ENCODE measurements around the gene CASZ1.

Gene CASZ1

GRCh38 chr1:10778640-10779039, 17.8 kb downstream of the CASZ1 start:
- Histone ChIP-seq H3K9me3 (ENCODE audit: control insufficient read depth in 1 of 2, low read length in 2 of 2) (no peaks in the 10 kb centered on the region), H3K27ac (ENCODE audit: low read length) (peak overlapping the region; percentile 89), H3K4me3 (ENCODE audit: low read depth in 1 of 2, low read length in 2 of 2) (no peak overlapping the region), H3K36me3 (ENCODE audit: control insufficient read depth in 1 of 2, insufficient read depth in 2 of 2, low read length in 2 of 2) (no peaks in the 10 kb centered on the region), H3K27me3 (ENCODE audit: low read depth, low read length) (no peaks in the 10 kb centered on the region), H3K4me1 (ENCODE audit: control insufficient read depth in 1 of 2, insufficient read depth in 2 of 2, low read length in 2 of 2) (peaks cover 2 to 9% of the 10 kb centered on the region in 2 donors)

GRCh38 chr1:10777749-10778574, 18.5 kb downstream of the CASZ1 start:
- peaks cover 2 to 9% of the 10 kb centered on the region in 2 donors for H3K4me1 ChIP-seq (ENCODE audit: control insufficient read depth in 1 of 2, insufficient read depth in 2 of 2, low read length in 2 of 2)
- peak overlapping the region; percentile 89 for H3K27ac ChIP-seq (ENCODE audit: low read length)
- no peak overlapping the region for H3K4me3 ChIP-seq (ENCODE audit: low read depth in 1 of 2, low read length in 2 of 2)
- no peaks in the 10 kb centered on the region for H3K9me3 ChIP-seq (ENCODE audit: control insufficient read depth in 1 of 2, low read length in 2 of 2)
- H3K27me3 ChIP-seq (ENCODE audit: low read depth, low read length), result no peaks in the 10 kb centered on the region
- no peaks in the 10 kb centered on the region for H3K36me3 ChIP-seq (ENCODE audit: control insufficient read depth in 1 of 2, insufficient read depth in 2 of 2, low read length in 2 of 2)

GRCh38 chr1:10776190-10776905, 20.1 kb downstream of the CASZ1 start:
- Histone ChIP-seq H3K4me3 (ENCODE audit: low read depth in 1 of 2, low read length in 2 of 2) (no peak overlapping the region), H3K36me3 (ENCODE audit: control insufficient read depth in 1 of 2, insufficient read depth in 2 of 2, low read length in 2 of 2) (no peaks in the 10 kb centered on the region), H3K27ac (ENCODE audit: low read length) (no peak overlapping the region), H3K9me3 (ENCODE audit: control insufficient read depth in 1 of 2, low read length in 2 of 2) (no peaks in the 10 kb centered on the region), H3K27me3 (ENCODE audit: low read depth, low read length) (no peaks in the 10 kb centered on the region), H3K4me1 (ENCODE audit: control insufficient read depth in 1 of 2, insufficient read depth in 2 of 2, low read length in 2 of 2) (peaks cover 0 to 9% of the 10 kb centered on the region in 2 donors)

- Histone ChIP-seq H3K4me3 (ENCODE audit: low read depth in 1 of 2, low read length in 2 of 2) (no peak overlapping the region), H3K27ac (ENCODE audit: low read length) (no peak overlapping the region), H3K4me1 (ENCODE audit: control insufficient read depth in 1 of 2, insufficient read depth in 2 of 2, low read length in 2 of 2) (peaks cover 0 to 9% of the 10 kb centered on the region in 2 donors), H3K36me3 (ENCODE audit: control insufficient read depth in 1 of 2, insufficient read depth in 2 of 2, low read length in 2 of 2) (no peaks in the 10 kb centered on the region), H3K27me3 (ENCODE audit: low read depth, low read length) (no peaks in the 10 kb centered on the region), H3K9me3 (ENCODE audit: control insufficient read depth in 1 of 2, low read length in 2 of 2) (no peaks in the 10 kb centered on the region)
Measured at GRCh38 chr1:10775763-10776162, 20.7 kb downstream of the CASZ1 start.

GRCh38 chr1:10774615-10775310, 21.7 kb downstream of the CASZ1 start:
- Histone ChIP-seq H3K36me3 (ENCODE audit: control insufficient read depth in 1 of 2, insufficient read depth in 2 of 2, low read length in 2 of 2) (no peaks in the 10 kb centered on the region), H3K4me3 (ENCODE audit: low read depth in 1 of 2, low read length in 2 of 2) (no peak overlapping the region), H3K9me3 (ENCODE audit: control insufficient read depth in 1 of 2, low read length in 2 of 2) (no peaks in the 10 kb centered on the region), H3K27ac (ENCODE audit: low read length) (no peak overlapping the region), H3K27me3 (ENCODE audit: low read depth, low read length) (no peaks in the 10 kb centered on the region), H3K4me1 (ENCODE audit: control insufficient read depth in 1 of 2, insufficient read depth in 2 of 2, low read length in 2 of 2) (peaks cover 0 to 6% of the 10 kb centered on the region in 2 donors)

GRCh38 chr1:10773851-10774614, 22.4 kb downstream of the CASZ1 start:
- Histone ChIP-seq H3K27ac (ENCODE audit: low read length) (no peak overlapping the region), H3K36me3 (ENCODE audit: control insufficient read depth in 1 of 2, insufficient read depth in 2 of 2, low read length in 2 of 2) (no peaks in the 10 kb centered on the region), H3K4me1 (ENCODE audit: control insufficient read depth in 1 of 2, insufficient read depth in 2 of 2, low read length in 2 of 2) (peaks cover 0 to 5% of the 10 kb centered on the region in 2 donors), H3K4me3 (ENCODE audit: low read depth in 1 of 2, low read length in 2 of 2) (no peak overlapping the region), H3K27me3 (ENCODE audit: low read depth, low read length) (no peaks in the 10 kb centered on the region), H3K9me3 (ENCODE audit: control insufficient read depth in 1 of 2, low read length in 2 of 2) (no peaks in the 10 kb centered on the region)

GRCh38 chr1:10773376-10773775, 23.1 kb downstream of the CASZ1 start:
- H3K27me3 ChIP-seq (ENCODE audit: low read depth, low read length), result no peaks in the 10 kb centered on the region
- no peak overlapping the region for H3K4me3 ChIP-seq (ENCODE audit: low read depth in 1 of 2, low read length in 2 of 2)
- no peaks in the 10 kb centered on the region for H3K36me3 ChIP-seq (ENCODE audit: control insufficient read depth in 1 of 2, insufficient read depth in 2 of 2, low read length in 2 of 2)
- H3K4me1 ChIP-seq (ENCODE audit: control insufficient read depth in 1 of 2, insufficient read depth in 2 of 2, low read length in 2 of 2), result peaks cover 0 to 5% of the 10 kb centered on the region in 2 donors
- H3K9me3 ChIP-seq (ENCODE audit: control insufficient read depth in 1 of 2, low read length in 2 of 2), result no peaks in the 10 kb centered on the region
- no peak overlapping the region for H3K27ac ChIP-seq (ENCODE audit: low read length)

GRCh38 chr1:10772711-10773110, 23.7 kb downstream of the CASZ1 start:
- Histone ChIP-seq H3K36me3 (ENCODE audit: control insufficient read depth in 1 of 2, insufficient read depth in 2 of 2, low read length in 2 of 2) (no peaks in the 10 kb centered on the region), H3K27me3 (ENCODE audit: low read depth, low read length) (no peaks in the 10 kb centered on the region), H3K4me1 (ENCODE audit: control insufficient read depth in 1 of 2, insufficient read depth in 2 of 2, low read length in 2 of 2) (peaks cover 0 to 5% of the 10 kb centered on the region in 2 donors), H3K4me3 (ENCODE audit: low read depth in 1 of 2, low read length in 2 of 2) (no peak overlapping the region), H3K27ac (ENCODE audit: low read length) (no peak overlapping the region), H3K9me3 (ENCODE audit: control insufficient read depth in 1 of 2, low read length in 2 of 2) (no peaks in the 10 kb centered on the region)

GRCh38 chr1:10771789-10772188, 24.7 kb downstream of the CASZ1 start:
- Histone ChIP-seq H3K36me3 (ENCODE audit: control insufficient read depth in 1 of 2, insufficient read depth in 2 of 2, low read length in 2 of 2) (no peaks in the 10 kb centered on the region), H3K27ac (ENCODE audit: low read length) (no peak overlapping the region), H3K9me3 (ENCODE audit: control insufficient read depth in 1 of 2, low read length in 2 of 2) (no peaks in the 10 kb centered on the region), H3K27me3 (ENCODE audit: low read depth, low read length) (no peaks in the 10 kb centered on the region), H3K4me1 (ENCODE audit: control insufficient read depth in 1 of 2, insufficient read depth in 2 of 2, low read length in 2 of 2) (peaks cover 0 to 5% of the 10 kb centered on the region in 2 donors), H3K4me3 (ENCODE audit: low read depth in 1 of 2, low read length in 2 of 2) (no peak overlapping the region)

- Histone ChIP-seq H3K27ac (ENCODE audit: low read length) (no peak overlapping the region), H3K4me3 (ENCODE audit: low read depth in 1 of 2, low read length in 2 of 2) (no peak overlapping the region), H3K36me3 (ENCODE audit: control insufficient read depth in 1 of 2, insufficient read depth in 2 of 2, low read length in 2 of 2) (no peaks in the 10 kb centered on the region), H3K4me1 (ENCODE audit: control insufficient read depth in 1 of 2, insufficient read depth in 2 of 2, low read length in 2 of 2) (peaks cover 5 to 14% of the 10 kb centered on the region in 2 donors), H3K27me3 (ENCODE audit: low read depth, low read length) (no peaks in the 10 kb centered on the region), H3K9me3 (ENCODE audit: control insufficient read depth in 1 of 2, low read length in 2 of 2) (no peaks in the 10 kb centered on the region)
Measured at GRCh38 chr1:10768552-10768951, 27.9 kb downstream of the CASZ1 start.

Measured in muscle layer of duodenum (tissue), 2 donors.